ENCODE measurements around the gene ABCA6. TPM values are rescaled to one million over a fixed set of nuclear protein-coding genes. Genes with fewer than 3 reads are reported as not detected.

ABCA6 gene
- total RNA-seq, 1 experiment from 2014 or later = 2.1 TPM

DNA sequence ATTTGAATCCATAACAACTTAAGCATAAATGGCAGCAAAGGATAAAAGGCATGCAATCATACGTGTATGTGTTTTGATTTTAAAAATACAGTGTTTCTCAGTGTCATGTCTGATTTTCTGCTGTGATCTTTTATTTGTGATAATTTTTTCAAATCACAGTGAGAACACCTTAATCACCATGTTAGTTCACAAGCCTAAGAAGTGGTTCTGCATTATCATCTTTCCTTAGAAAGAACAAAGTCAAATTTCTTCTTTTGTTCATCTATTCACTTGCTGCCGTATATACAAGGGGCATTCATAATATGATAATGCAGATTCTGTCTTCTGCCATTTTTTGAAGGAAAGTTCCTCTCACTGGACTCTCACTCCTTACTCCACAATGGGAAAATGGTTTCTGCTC lies 47.7 kb downstream of the ABCA6 start:
- BruUV-seq (replicated peaks) = no TSS peak

DNA sequence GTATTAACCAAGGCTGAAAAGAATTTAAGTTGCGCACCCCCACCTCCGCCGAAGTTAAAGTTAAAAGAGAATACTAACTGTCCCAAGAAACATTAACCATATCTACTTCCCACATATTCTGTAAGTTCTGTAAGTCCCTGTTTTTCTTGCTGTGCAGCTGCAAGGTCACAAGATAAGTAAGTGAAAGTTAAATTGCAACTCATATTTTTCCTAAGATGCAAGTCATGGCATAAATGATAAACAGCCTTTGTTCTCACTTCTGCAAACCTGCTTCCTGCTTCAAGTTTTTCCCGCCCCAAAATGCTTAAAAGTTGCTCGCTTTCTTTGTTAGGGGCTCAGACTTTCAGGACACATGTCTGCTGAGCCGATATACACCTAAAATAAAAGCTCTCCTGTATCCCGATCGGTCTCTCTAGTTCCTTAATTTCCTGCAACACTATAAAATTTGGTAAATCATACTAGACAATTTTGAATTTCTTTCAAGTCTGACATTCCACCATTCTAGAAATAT lies 48.4 kb downstream of the ABCA6 start:
- TF ChIP-seq EZH2 (IDR thresholded peaks at IDR 0.05; ENCODE audit: borderline replicate concordance, low read depth, low read length, poor library complexity, severe bottlenecking) = no peak
- TF ChIP-seq, protein P1, sequence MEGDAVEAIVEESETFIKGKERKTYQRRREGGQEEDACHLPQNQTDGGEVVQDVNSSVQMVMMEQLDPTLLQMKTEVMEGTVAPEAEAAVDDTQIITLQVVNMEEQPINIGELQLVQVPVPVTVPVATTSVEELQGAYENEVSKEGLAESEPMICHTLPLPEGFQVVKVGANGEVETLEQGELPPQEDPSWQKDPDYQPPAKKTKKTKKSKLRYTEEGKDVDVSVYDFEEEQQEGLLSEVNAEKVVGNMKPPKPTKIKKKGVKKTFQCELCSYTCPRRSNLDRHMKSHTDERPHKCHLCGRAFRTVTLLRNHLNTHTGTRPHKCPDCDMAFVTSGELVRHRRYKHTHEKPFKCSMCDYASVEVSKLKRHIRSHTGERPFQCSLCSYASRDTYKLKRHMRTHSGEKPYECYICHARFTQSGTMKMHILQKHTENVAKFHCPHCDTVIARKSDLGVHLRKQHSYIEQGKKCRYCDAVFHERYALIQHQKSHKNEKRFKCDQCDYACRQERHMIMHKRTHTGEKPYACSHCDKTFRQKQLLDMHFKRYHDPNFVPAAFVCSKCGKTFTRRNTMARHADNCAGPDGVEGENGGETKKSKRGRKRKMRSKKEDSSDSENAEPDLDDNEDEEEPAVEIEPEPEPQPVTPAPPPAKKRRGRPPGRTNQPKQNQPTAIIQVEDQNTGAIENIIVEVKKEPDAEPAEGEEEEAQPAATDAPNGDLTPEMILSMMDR (conservative IDR thresholded peaks at IDR 0.05; ENCODE audit: low read depth, low read length) = no peak
- Histone ChIP-seq H3K9me3 (ENCODE audit: low read depth, low read length, poor library complexity, severe bottlenecking) (no peaks in the 10 kb centered on the region), H3K4me1 (ENCODE audit: insufficient read depth, low read length, poor library complexity, severe bottlenecking) (no peaks in the 10 kb centered on the region), H3K27me3 (replicated peaks; ENCODE audit: insufficient read depth, low read depth, low read length, poor library complexity) (no peaks in the 10 kb centered on the region), H3K4me3 (ENCODE audit: low read depth, low read length, poor library complexity, severe bottlenecking) (no peak overlapping the region), H3K27ac (ENCODE audit: low read depth, low read length, poor library complexity, severe bottlenecking) (no peak overlapping the region), H3K36me3 (ENCODE audit: insufficient read depth, low read length, poor library complexity, severe bottlenecking) (no peaks in the 10 kb centered on the region)
- no peak for DNase-seq (ENCODE audit: low spot score)
- intact Hi-C loops (cut with micrococcal nuclease; ENCODE audit: unreplicated experiment) = no loop called here
- CTCF ChIA-PET = no interaction called here
- POLR2A ChIA-PET (ENCODE audit: low non-redundant PET) = no interaction called here
- BruUV-seq (replicated peaks) = no TSS peak

More for the DNA sequence above, 47.7 kb downstream of the ABCA6 start:
- H3K36me3 ChIP-seq (ENCODE audit: insufficient read depth, low read length, poor library complexity, severe bottlenecking) = no peaks in the 10 kb centered on the region
- intact Hi-C loops (cut with micrococcal nuclease; ENCODE audit: unreplicated experiment) = no loop called here
- H3K4me1 ChIP-seq (ENCODE audit: insufficient read depth, low read length, poor library complexity, severe bottlenecking) = no peaks in the 10 kb centered on the region
- POLR2A ChIA-PET (ENCODE audit: low non-redundant PET) = no interaction called here
- CTCF ChIA-PET = no interaction called here
- H3K9me3 ChIP-seq (ENCODE audit: low read depth, low read length, poor library complexity, severe bottlenecking) = no peaks in the 10 kb centered on the region
- TF ChIP-seq EZH2 (IDR thresholded peaks at IDR 0.05; ENCODE audit: borderline replicate concordance, low read depth, low read length, poor library complexity, severe bottlenecking) = no peak
- TF ChIP-seq, protein P1 (conservative IDR thresholded peaks at IDR 0.05; ENCODE audit: low read depth, low read length) = no peak
- no peaks in the 10 kb centered on the region for H3K27me3 ChIP-seq (replicated peaks; ENCODE audit: insufficient read depth, low read depth, low read length, poor library complexity)
- DNase-seq (ENCODE audit: low spot score) = no peak
- no peak overlapping the region for H3K4me3 ChIP-seq (ENCODE audit: low read depth, low read length, poor library complexity, severe bottlenecking)
- no peak overlapping the region for H3K27ac ChIP-seq (ENCODE audit: low read depth, low read length, poor library complexity, severe bottlenecking)

DNA sequence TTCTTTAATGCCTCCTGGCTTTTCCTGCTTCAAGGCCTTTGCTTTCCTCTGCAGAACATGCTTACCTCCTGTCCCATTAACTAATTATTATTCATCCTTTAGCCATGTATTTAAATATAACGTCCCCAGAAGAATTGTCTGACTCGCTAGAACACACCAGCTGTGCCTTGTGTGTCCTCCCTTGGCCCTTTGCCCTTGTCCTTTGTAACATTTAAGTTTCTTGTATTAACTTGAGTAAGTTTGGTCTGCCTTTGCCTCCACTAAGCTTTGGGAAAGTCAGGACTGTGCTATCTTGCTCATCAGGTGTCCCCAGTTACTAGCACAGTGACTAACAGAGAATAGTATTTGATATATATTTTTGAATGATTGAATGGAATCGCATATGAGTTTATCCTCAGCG lies 51.3 kb downstream of the ABCA6 start:
- BruUV-seq (replicated peaks) = no TSS peak
- no peak for DNase-seq (ENCODE audit: low spot score)
- CTCF ChIA-PET = no interaction called here
- Histone ChIP-seq H3K27me3 (replicated peaks; ENCODE audit: insufficient read depth, low read depth, low read length, poor library complexity) (no peaks in the 10 kb centered on the region), H3K4me3 (ENCODE audit: low read depth, low read length, poor library complexity, severe bottlenecking) (no peak overlapping the region), H3K4me1 (ENCODE audit: insufficient read depth, low read length, poor library complexity, severe bottlenecking) (no peaks in the 10 kb centered on the region), H3K36me3 (ENCODE audit: insufficient read depth, low read length, poor library complexity, severe bottlenecking) (no peaks in the 10 kb centered on the region), H3K27ac (ENCODE audit: low read depth, low read length, poor library complexity, severe bottlenecking) (no peak overlapping the region), H3K9me3 (ENCODE audit: low read depth, low read length, poor library complexity, severe bottlenecking) (no peaks in the 10 kb centered on the region)
- intact Hi-C loops (cut with micrococcal nuclease; ENCODE audit: unreplicated experiment) = no loop called here
- POLR2A ChIA-PET (ENCODE audit: low non-redundant PET) = interaction anchor here (0.6 kb wide), 1 partner anchor 1585 kb away, joined by 4 read pairs; no protein-coding TSS in a partner anchor
- TF ChIP-seq, protein P1 (conservative IDR thresholded peaks at IDR 0.05; ENCODE audit: low read depth, low read length) = no peak
- no peak for TF ChIP-seq EZH2 (IDR thresholded peaks at IDR 0.05; ENCODE audit: borderline replicate concordance, low read depth, low read length, poor library complexity, severe bottlenecking)
